Spleen (tissue), 11 donors: ENCODE data around the gene TPCN2. TPM values are rescaled to one million over a fixed set of nuclear protein-coding genes. Genes with fewer than 3 reads are reported as not detected.

Experiments used
- DNase-seq: peaks from one replicate; pipeline ENCODE4 v3.0.0-alpha.2; 2020
- H3K27ac ChIP-seq, 8 donors: fragments of 200-600 bp; sonication (generic) in 7 of 8; 1 replicate in 4 of 8; 2 replicates in 4 of 8; pipeline versions ENCODE4 v1.5.0 to v1.8.0; 2016 to 2021; ENCODE audit warnings: inconsistent platforms in 4 of 8, mild to moderate bottlenecking in 4 of 8, moderate library complexity in 1 of 8
- H3K27me3 ChIP-seq, 7 donors: fragments of 200-600 bp; sonication (generic) in 6 of 7; replicated peaks in 1 of 7; 1 replicate in 4 of 7; 2 replicates in 3 of 7; pipeline versions ENCODE4 v1.5.0 to v1.8.0; 2016 to 2021; ENCODE audit warnings: inconsistent platforms in 3 of 7, mild to moderate bottlenecking in 1 of 7
- H3K36me3 ChIP-seq, 6 donors: fragments of 200-600 bp; sonication (generic) in 5 of 6; 1 replicate in 4 of 6; 2 replicates in 2 of 6; pipeline versions ENCODE4 v1.5.0 to v1.8.0; 2016 to 2021; ENCODE audit warnings: inconsistent platforms in 2 of 6
- H3K4me1 ChIP-seq, 6 donors: fragments of 200-600 bp; sonication (generic) in 5 of 6; 1 replicate in 3 of 6; 2 replicates in 3 of 6; pipeline versions ENCODE4 v1.5.0 to v1.8.0; 2016 to 2021; ENCODE audit warnings: inconsistent platforms in 3 of 6
- H3K4me3 ChIP-seq, 8 donors: fragments of 200-600 bp; sonication (generic) in 7 of 8; 1 replicate in 4 of 8; 2 replicates in 4 of 8; pipeline versions ENCODE4 v1.5.0 to v1.8.0; 2016 to 2021; ENCODE audit warnings: inconsistent platforms in 4 of 8, mild to moderate bottlenecking in 4 of 8, moderate library complexity in 2 of 8
- H3K9me3 ChIP-seq, 8 donors: fragments of 200-600 bp; sonication (generic) in 7 of 8; 1 replicate in 4 of 8; 2 replicates in 4 of 8; pipeline versions ENCODE4 v1.5.0 to v1.8.0; 2016 to 2021; ENCODE audit warnings: inconsistent platforms in 4 of 8
- CTCF ChIP-seq, 11 experiments: fragments of 200-600 bp in 7 of 11; fragments of 450-650 bp in 4 of 11; sonication (generic) in 4 of 11; IDR thresholded peaks in 8 of 11; conservative IDR thresholded peaks in 3 of 11; 1 replicate in 7 of 11; 2 replicates in 4 of 11; pipeline versions ENCODE4 v1.4.0 to v1.8.0; 2016 to 2021; ENCODE audit warnings: antibody characterized with exemption in 11 of 11, inconsistent platforms in 4 of 11, mild to moderate bottlenecking in 1 of 11
- POLR2A ChIP-seq, 3 donors: fragments of 450-650 bp; IDR thresholded peaks; one replicate each; pipeline ENCODE4 v1.5.1; 2017; ENCODE audit warnings: antibody characterized with exemption in 3 of 3, mild to moderate bottlenecking in 1 of 3
- POLR2AphosphoS5 ChIP-seq, 3 donors: sonication (generic); formaldehyde crosslinking; IDR thresholded peaks; one replicate each; pipeline ENCODE4 v1.5.1; 2017; ENCODE audit warnings: antibody characterized with exemption in 3 of 3
- WGBS, 5 donors: extraction: QIAGEN DNeasy Blood & Tissue Kit in 3 of 5; methylation state at CpG; one replicate each; pipeline versions ENCODE4 v1.1.5 to v1.1.7; 2013 to 2018; 5-methylcytosine and 5-hydroxymethylcytosine counted together
- intact Hi-C: fragments of 100-400 bp; cut with DNase I; formaldehyde crosslinking; loops from one replicate; pipeline ENCODE4 v1.15.0; 2023; ENCODE audit warnings: low total_unique reads
- polyA plus RNA-seq, 3 donors: library from polyadenylated mRNA; stranded (reverse); fragments of 200-250 nt; gene quantifications; one replicate each; pipeline ENCODE4 v1.2.1, GENCODE V29; 2013
- total RNA-seq, 7 donors: library from RNA; depleted of rRNA in 3 of 7; stranded (reverse); fragments of >200 nt in 3 of 7; fragmentation: NEBNext Ultra II Directional in 4 of 7; extraction: Animal tissue kit (Norgen Biotek cat#: 25700) in 4 of 7; gene quantifications; one replicate each; pipeline versions ENCODE4 v1.1.0 to v1.2.1, GENCODE V29; 2016 to 2021
- donor health status: healthy with polysubstance abuse.
- donor health status: DM: no; HTN: no; CAD: no; lungs with moderate emphysema.
- donor health status: DM: no; HTN: no; CAD: no.
- donor health status: Bipolar disorder and iron deficiency.
- donor health status: healthy.
- donor health status: DM: no; HTN: no; CAD: no.
- donor health status: DM: yes; HTN: yes; CAD: no.

Gene TPCN2
- total and polyA plus RNA-seq, 10 donors, result 3.6 to 30.4 (median 24.1) TPM

DNA sequence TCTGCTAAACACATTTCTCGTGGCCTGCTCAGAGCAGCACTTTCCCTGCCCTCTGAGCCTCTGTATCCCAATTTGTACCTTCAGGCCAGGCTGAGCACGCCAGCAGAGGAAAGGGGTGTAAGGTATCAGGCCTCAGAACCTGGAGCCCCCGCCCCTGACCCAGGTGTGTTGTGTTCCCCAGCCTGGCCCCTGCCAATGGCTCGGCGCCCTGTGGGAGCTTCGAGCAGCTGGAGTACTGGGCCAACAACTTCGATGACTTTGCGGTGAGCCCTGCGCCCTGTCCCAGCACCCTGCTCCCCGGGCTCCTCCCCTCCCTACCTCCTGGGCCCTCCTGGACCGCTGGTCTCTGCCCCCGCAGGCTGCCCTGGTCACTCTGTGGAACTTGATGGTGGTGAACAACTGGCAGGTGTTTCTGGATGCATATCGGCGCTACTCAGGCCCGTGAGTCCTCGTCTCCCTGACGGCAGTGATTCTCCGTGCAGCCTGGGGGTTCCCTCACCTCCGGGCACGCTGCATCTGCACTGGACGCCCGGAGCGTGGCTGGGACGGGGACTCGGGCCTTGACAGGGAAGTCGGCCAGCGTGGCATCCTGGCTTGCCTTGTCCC lies 36.9 kb downstream of the TPCN2 start:
- no peak for DNase-seq
- no peak for TF ChIP-seq POLR2AphosphoS5 (IDR thresholded peaks at IDR 0.05)
- TF ChIP-seq CTCF (IDR thresholded peaks at IDR 0.05 in 8 of 11, conservative IDR thresholded peaks at IDR 0.05 in 3 of 11), result no peak
- no peak for TF ChIP-seq POLR2A (IDR thresholded peaks at IDR 0.05)
- Histone ChIP-seq H3K4me3 (no peak overlapping the region), H3K9me3 (no peaks in the 10 kb centered on the region), H3K27me3 (no peaks in the 10 kb centered on the region), H3K4me1 (peaks cover 0 to 10% (median under 1%) of the 10 kb centered on the region in 6 donors), H3K36me3 (peaks cover 0 to 98% (median 39%) of the 10 kb centered on the region in 6 donors), H3K27ac (no peak overlapping the region)
- intact Hi-C loops, result no loop called here
- 90 to 95% (median 92%) methylated on average over 13 to 27 of the region's 27 CpGs for WGBS, 5 donors

DNA sequence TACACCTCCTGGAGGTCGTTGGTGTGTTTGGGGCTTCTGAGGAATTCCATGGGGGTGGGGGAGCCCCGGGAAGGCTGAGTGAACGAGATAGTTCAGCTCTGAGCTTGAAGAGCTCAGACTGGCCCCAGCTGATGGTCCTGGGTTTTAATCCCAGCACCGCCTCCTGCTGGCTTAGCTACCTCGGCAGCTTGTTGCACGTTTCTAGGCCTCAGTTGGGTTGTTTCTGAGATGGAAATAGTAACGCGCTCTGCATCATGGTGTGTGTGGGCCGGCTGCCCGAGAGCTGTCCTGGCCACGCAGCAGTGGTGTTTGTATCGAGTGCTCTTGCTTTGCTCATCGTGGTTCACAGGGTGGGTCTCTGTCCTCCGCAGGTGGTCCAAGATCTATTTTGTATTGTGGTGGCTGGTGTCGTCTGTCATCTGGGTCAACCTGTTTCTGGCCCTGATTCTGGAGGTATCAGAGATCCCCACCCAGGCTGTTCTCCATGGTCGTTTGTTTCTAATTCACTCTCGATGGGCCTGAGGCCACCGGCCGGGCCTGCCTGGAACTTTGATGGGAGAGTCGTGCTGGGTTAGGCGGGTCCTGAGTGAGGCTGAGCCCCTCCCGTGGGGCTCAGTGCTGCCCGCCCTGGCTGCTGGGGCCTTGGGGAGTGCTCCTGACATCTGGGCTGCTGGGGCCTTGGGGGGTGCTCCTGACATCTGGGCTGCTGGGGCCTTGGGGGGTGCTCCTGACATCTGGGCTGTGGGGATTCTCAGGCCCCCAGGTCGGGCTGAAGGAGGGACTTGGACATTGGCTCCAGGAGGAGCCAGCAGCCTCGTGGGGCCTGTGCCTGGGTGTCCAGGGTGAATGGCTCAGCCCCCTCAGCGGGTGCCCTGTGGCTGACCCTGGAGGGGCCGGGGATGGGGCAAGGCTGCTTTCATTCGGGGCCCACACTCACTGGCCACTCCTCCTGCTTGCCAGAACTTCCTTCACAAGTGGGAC lies 37.7 kb downstream of the TPCN2 start:
- Histone ChIP-seq H3K9me3 (peaks cover 0 to 2% (median 1%) of the 10 kb centered on the region in 8 donors), H3K36me3 (peaks cover 0 to 98% (median 34%) of the 10 kb centered on the region in 6 donors), H3K27ac (no peak overlapping the region), H3K4me1 (peaks cover 0 to 6% (median 0%) of the 10 kb centered on the region in 6 donors), H3K4me3 (no peak overlapping the region), H3K27me3 (no peaks in the 10 kb centered on the region)
- intact Hi-C loops, result no loop called here
- no peak for DNase-seq
- 83 to 92% (median 87%) methylated on average over 15 to 28 of the region's 28 CpGs for WGBS, 5 donors
- no peak for TF ChIP-seq CTCF (IDR thresholded peaks at IDR 0.05 in 8 of 11, conservative IDR thresholded peaks at IDR 0.05 in 3 of 11)
- no peak for TF ChIP-seq POLR2AphosphoS5 (IDR thresholded peaks at IDR 0.05)
- no peak for TF ChIP-seq POLR2A (IDR thresholded peaks at IDR 0.05)

GRCh38 chr11:69087133-69087524 lies 38.4 kb downstream of the TPCN2 start:
- WGBS, 5 donors, result 75 to 93% (median 82%) methylated on average over 2 to 11 of the region's 11 CpGs
- intact Hi-C loops, result no loop called here
- DNase-seq, result no peak
- no peak overlapping the region for H3K27ac ChIP-seq
- H3K4me3 ChIP-seq, result no peak overlapping the region
- H3K27me3 ChIP-seq, result no peaks in the 10 kb centered on the region
- peaks cover 0 to 98% (median 27%) of the 10 kb centered on the region in 6 donors for H3K36me3 ChIP-seq
- H3K9me3 ChIP-seq, result peaks cover 0 to 6% (median 5%) of the 10 kb centered on the region in 8 donors
- H3K4me1 ChIP-seq, result peaks cover 0 to 6% (median 0%) of the 10 kb centered on the region in 6 donors
- TF ChIP-seq POLR2AphosphoS5 (IDR thresholded peaks at IDR 0.05) (no peak), POLR2A (IDR thresholded peaks at IDR 0.05) (no peak)

- peaks cover 0 to 98% (median 28%) of the 10 kb centered on the region in 6 donors for H3K36me3 ChIP-seq
- H3K27me3 ChIP-seq, result no peaks in the 10 kb centered on the region
- H3K4me3 ChIP-seq, result no peak overlapping the region
- peaks cover 0 to 6% (median 0%) of the 10 kb centered on the region in 6 donors for H3K4me1 ChIP-seq
- no peak for DNase-seq
- WGBS, 5 donors, result 86 to 94% (median 90%) methylated on average over 10 to 14 of the region's 14 CpGs
- H3K27ac ChIP-seq, result no peak overlapping the region
- TF ChIP-seq POLR2AphosphoS5 (IDR thresholded peaks at IDR 0.05), result no peak
- intact Hi-C loops, result no loop called here
- peaks cover 0 to 6% (median 5%) of the 10 kb centered on the region in 8 donors for H3K9me3 ChIP-seq
These were observed 39.1 kb downstream of the TPCN2 start for GRCh38 chr11:69087811-69088210.
